ENCODE measurements around the gene ATP6V0E2. TPM values are rescaled to one million over a fixed set of nuclear protein-coding genes. Genes with fewer than 3 reads are reported as not detected.
A peak's percentile ranks its signal among the peaks of the same experiment; 100 is the strongest.

The ATP6V0E2 gene
- total RNA-seq, 8 experiments from 2014 or later = 9.4 to 114 (median 74.4) TPM

GRCh38 chr7:149832332-149833041 lies 41.3 kb upstream of the ATP6V0E2 start:
- in situ Hi-C loops (cut with MboI; ENCODE audit: low pct_unique_long_range_greater_than_20kb in 2 of 9, low sequenced_read_pairs in 9 of 9, unreplicated experiment in 9 of 9) = no loop called here
- WGBS, 10 experiments = 8 to 71% (median 50%) methylated on average over 1 to 4 of the region's 13 CpGs; no CpG with 5 or more reads in 2 of the 10 experiments
- H3K4me1 ChIP-seq (replicated peaks in 1 of 2) = peaks cover 0 to under 1% of the 10 kb centered on the region in 2 donors
- no peak overlapping the region for H3K27ac ChIP-seq
- no peak overlapping the region for H3K4me3 ChIP-seq
- no peak for ATAC-seq (replicated peaks in 6 of 8)

- Histone ChIP-seq H3K4me3 (no peak overlapping the region), H3K27ac (no peak overlapping the region), H3K4me1 (replicated peaks in 1 of 2) (peaks cover 4 to 5% of the 10 kb centered on the region in 2 donors)
- WGBS, 10 experiments = 50 to 90% (median 64%) methylated on average over 1 to 8 of the region's 12 CpGs; no CpG with 5 or more reads in 3 of the 10 experiments
- no peak for ATAC-seq (replicated peaks in 6 of 8)
- in situ Hi-C loops (cut with MboI; ENCODE audit: low pct_unique_long_range_greater_than_20kb in 2 of 9, low sequenced_read_pairs in 9 of 9, unreplicated experiment in 9 of 9) = no loop called here
These were observed 40.2 kb upstream of the ATP6V0E2 start for GRCh38 chr7:149833495-149834130.

- in situ Hi-C loops (cut with MboI; ENCODE audit: low pct_unique_long_range_greater_than_20kb in 2 of 9, low sequenced_read_pairs in 9 of 9, unreplicated experiment in 9 of 9) = no loop called here
These were observed 39.2 kb upstream of the ATP6V0E2 start for GRCh38 chr7:149834601-149835000.

GRCh38 chr7:149836434-149836833 lies 37.3 kb upstream of the ATP6V0E2 start:
- H3K4me1 ChIP-seq (replicated peaks in 1 of 2) = peaks cover 8 to 13% of the 10 kb centered on the region in 2 donors
- WGBS, 10 experiments = 20 to 75% (median 51%) methylated on average over 1 of the region's 1 CpG; no CpG with 5 or more reads in 2 of the 10 experiments
- H3K4me3 ChIP-seq = no peak overlapping the region
- no peak overlapping the region for H3K27ac ChIP-seq
- in situ Hi-C loops (cut with MboI; ENCODE audit: low pct_unique_long_range_greater_than_20kb in 2 of 9, low sequenced_read_pairs in 9 of 9, unreplicated experiment in 9 of 9) = no loop called here
- no peak for ATAC-seq (replicated peaks in 6 of 8)

More at GRCh38 chr7:149834601-149835000, 39.2 kb upstream of the ATP6V0E2 start:
- Histone ChIP-seq H3K27ac (no peak overlapping the region), H3K4me1 (replicated peaks in 1 of 2) (peaks cover 7 to 11% of the 10 kb centered on the region in 2 donors), H3K4me3 (no peak overlapping the region)
- WGBS, 10 experiments = 8 to 100% (median 65%) methylated on average over 1 to 7 of the region's 8 CpGs; no CpG with 5 or more reads in 4 of the 10 experiments
- no peak for ATAC-seq (replicated peaks in 6 of 8)

GRCh38 chr7:149837564-149838223 lies 36.1 kb upstream of the ATP6V0E2 start:
- WGBS, 10 experiments = 0 to 47% (median 28%) methylated on average over 1 to 16 of the region's 17 CpGs; no CpG with 5 or more reads in 2 of the 10 experiments
- in situ Hi-C loops (cut with MboI; ENCODE audit: low pct_unique_long_range_greater_than_20kb in 2 of 9, low sequenced_read_pairs in 9 of 9, unreplicated experiment in 9 of 9) = no loop called here
- Histone ChIP-seq H3K4me1 (replicated peaks in 1 of 2) (peaks cover 8 to 13% of the 10 kb centered on the region in 2 donors), H3K4me3 (no peak overlapping the region), H3K27ac (no peak overlapping the region)
- ATAC-seq (replicated peaks in 6 of 8) = no peak

GRCh38 chr7:149838224-149838991 lies 35.4 kb upstream of the ATP6V0E2 start, which contains the start of gene ZNF862:
Gene ZNF862, plus strand, starts transcription at chr7:149838375. Its CDS starts 237 bp downstream, at chr7:149838612.
- ATAC-seq (replicated peaks in 6 of 8) = peak; percentile 89 to 98 (median 97)
- in situ Hi-C loops (cut with MboI; ENCODE audit: low pct_unique_long_range_greater_than_20kb in 2 of 9, low sequenced_read_pairs in 9 of 9, unreplicated experiment in 9 of 9) = no loop called here
- peaks cover 8 to 13% of the 10 kb centered on the region in 2 donors for H3K4me1 ChIP-seq (replicated peaks in 1 of 2)
- peak within 1 kb of the TSS; percentile 41 to 77 for H3K27ac ChIP-seq
- 0% methylated on average over 2 to 11 of the region's 86 CpGs; no CpG with 5 or more reads in 5 of the 10 experiments for WGBS, 10 experiments
- H3K4me3 ChIP-seq = peak within 1 kb of the TSS; percentile 74 to 92 (median 78)

GRCh38 chr7:149838992-149839408 lies 34.8 kb upstream of the ATP6V0E2 start:
- in situ Hi-C loops (cut with MboI; ENCODE audit: low pct_unique_long_range_greater_than_20kb in 2 of 9, low sequenced_read_pairs in 9 of 9, unreplicated experiment in 9 of 9) = no loop called here
- Histone ChIP-seq H3K27ac (peak overlapping the region; percentile 41 to 77), H3K4me3 (peak overlapping the region; percentile 74 to 92 (median 78))

GRCh38 chr7:149839933-149840332 lies 33.8 kb upstream of the ATP6V0E2 start:
- H3K4me1 ChIP-seq (replicated peaks in 1 of 2) = peaks cover 8 to 13% of the 10 kb centered on the region in 2 donors
- H3K27ac ChIP-seq = no peak overlapping the region
- WGBS, 10 experiments = 84 to 100% (median 95%) methylated on average over 2 to 5 of the region's 5 CpGs
- in situ Hi-C loops (cut with MboI; ENCODE audit: low pct_unique_long_range_greater_than_20kb in 2 of 9, low sequenced_read_pairs in 9 of 9, unreplicated experiment in 9 of 9) = no loop called here
- ATAC-seq (replicated peaks in 6 of 8) = no peak
- H3K4me3 ChIP-seq = no peak overlapping the region

More at GRCh38 chr7:149838992-149839408, 34.8 kb upstream of the ATP6V0E2 start:
- peak in 2 of 8 experiments; percentile 1 to 3 for ATAC-seq (replicated peaks in 6 of 8)
- 0 to 50% (median 23%) methylated on average over 1 to 5 of the region's 6 CpGs; no CpG with 5 or more reads in 3 of the 10 experiments for WGBS, 10 experiments
- H3K4me1 ChIP-seq (replicated peaks in 1 of 2) = peaks cover 8 to 13% of the 10 kb centered on the region in 2 donors

GRCh38 chr7:149843566-149843965 lies 30.2 kb upstream of the ATP6V0E2 start:
- WGBS, 10 experiments = 33 to 93% (median 79%) methylated on average over 1 to 9 of the region's 9 CpGs; no CpG with 5 or more reads in 2 of the 10 experiments
- H3K4me1 ChIP-seq (replicated peaks in 1 of 2) = peaks cover 5 to 8% of the 10 kb centered on the region in 2 donors
- H3K4me3 ChIP-seq = no peak overlapping the region
- H3K27ac ChIP-seq = no peak overlapping the region
- in situ Hi-C loops (cut with MboI; ENCODE audit: low pct_unique_long_range_greater_than_20kb in 2 of 9, low sequenced_read_pairs in 9 of 9, unreplicated experiment in 9 of 9) = no loop called here
- no peak for ATAC-seq (replicated peaks in 6 of 8)

- in situ Hi-C loops (cut with MboI; ENCODE audit: low pct_unique_long_range_greater_than_20kb in 2 of 9, low sequenced_read_pairs in 9 of 9, unreplicated experiment in 9 of 9) = no loop called here
- Histone ChIP-seq H3K4me3 (no peak overlapping the region), H3K4me1 (replicated peaks in 1 of 2) (peaks cover 3 to 4% of the 10 kb centered on the region in 2 donors), H3K27ac (no peak overlapping the region)
- 20 to 73% (median 59%) methylated on average over 1 to 5 of the region's 6 CpGs; no CpG with 5 or more reads in 4 of the 10 experiments for WGBS, 10 experiments
- no peak for ATAC-seq (replicated peaks in 6 of 8)
These were observed 29.3 kb upstream of the ATP6V0E2 start for GRCh38 chr7:149844445-149844844.

- Histone ChIP-seq H3K4me3 (no peak overlapping the region), H3K4me1 (replicated peaks in 1 of 2) (no peaks in the 10 kb centered on the region), H3K27ac (no peak overlapping the region)
- WGBS, 10 experiments = 20 to 100% (median 76%) methylated on average over 1 to 5 of the region's 5 CpGs
- no peak for ATAC-seq (replicated peaks in 6 of 8)
- in situ Hi-C loops (cut with MboI; ENCODE audit: low pct_unique_long_range_greater_than_20kb in 2 of 9, low sequenced_read_pairs in 9 of 9, unreplicated experiment in 9 of 9) = no loop called here
These were observed 28.4 kb upstream of the ATP6V0E2 start for GRCh38 chr7:149845257-149845980.

- H3K4me1 ChIP-seq (replicated peaks in 1 of 2) = no peaks in the 10 kb centered on the region
- no peak overlapping the region for H3K4me3 ChIP-seq
- H3K27ac ChIP-seq = no peak overlapping the region
- in situ Hi-C loops (cut with MboI; ENCODE audit: low pct_unique_long_range_greater_than_20kb in 2 of 9, low sequenced_read_pairs in 9 of 9, unreplicated experiment in 9 of 9) = no loop called here
- 79 to 100% (median 94%) methylated on average over 1 to 9 of the region's 9 CpGs; no CpG with 5 or more reads in 4 of the 10 experiments for WGBS, 10 experiments
- no peak for ATAC-seq (replicated peaks in 6 of 8)
These were observed 27.7 kb upstream of the ATP6V0E2 start for GRCh38 chr7:149846021-149846420.
